PC-3 (cell line): ENCODE measurements around the gene ZMPSTE24. TPM values are rescaled to one million over a fixed set of nuclear protein-coding genes. Genes with fewer than 3 reads are reported as not detected.

Experiments used
- ATAC-seq: fragments of 200-7000 bp; cut with Tn5 transposase; 2 replicates; pipeline ENCODE4 v1.9.1; 2020; ENCODE audit warnings: mild to moderate bottlenecking, moderate library complexity
- BruUV-seq: library from RNA; stranded (reverse); fragments of 400-500 nt; replicated peaks from 2 replicates; lab custom pipeline; 2021; lab: Mats Ljungman, UMichigan
- CTCF ChIA-PET: fragments of 300-600 bp; sonication (Branson Sonifier 250); formaldehyde crosslinking; loops from one replicate; lab custom pipeline; 2022; ENCODE audit warnings: antibody characterized with exemption; lab: Charles Lee
- POLR2A ChIA-PET: fragments of 300-600 bp; sonication (Branson Sonifier 250); formaldehyde crosslinking; loops from one replicate; lab custom pipeline; 2022; ENCODE audit warnings: antibody characterized with exemption; ENCODE audit not compliant: unreplicated experiment; lab: Charles Lee
- DNase-seq: peaks from one replicate; pipeline ENCODE4 v3.0.0-alpha.2; 2015
- H2AFZ ChIP-seq: fragments of 300-600 bp; sonication (generic); 2 replicates; pipeline ENCODE4 v1.6.0; 2016; ENCODE audit warnings: antibody characterized with exemption, low read length
- H3F3A ChIP-seq: fragments of 300-600 bp; sonication (generic); one replicate; pipeline ENCODE4 v1.6.0; 2017; ENCODE audit warnings: antibody characterized with exemption, low read length, control low read depth, mild to moderate bottlenecking; ENCODE audit not compliant: unreplicated experiment
- H3K27ac ChIP-seq: fragments of 300-600 bp; sonication (generic); 2 replicates; pipeline ENCODE4 v1.5.1; 2016; ENCODE audit warnings: mild to moderate bottlenecking, low read length
- H3K27me3 ChIP-seq: fragments of 300-600 bp; sonication (generic); 2 replicates; pipeline ENCODE4 v1.6.1; 2016; ENCODE audit warnings: low read length, mixed read lengths
- H3K36me3 ChIP-seq: fragments of 300-600 bp; sonication (generic); 2 replicates; pipeline ENCODE4 v1.6.1; 2016; ENCODE audit warnings: low read depth, mixed run types, low read length, mixed read lengths
- H3K4me1 ChIP-seq: fragments of 300-600 bp; sonication (generic); 2 replicates; pipeline ENCODE4 v1.5.1; 2016; ENCODE audit warnings: low read length; ENCODE audit not compliant: insufficient read depth
- H3K4me2 ChIP-seq: fragments of 300-600 bp; sonication (generic); 2 replicates; pipeline ENCODE4 v1.6.0; 2016; ENCODE audit warnings: low read length
- H3K4me3 ChIP-seq: fragments of 300-600 bp; sonication (generic); 2 replicates; pipeline ENCODE4 v1.5.1; 2016; ENCODE audit warnings: mild to moderate bottlenecking, low read length, mixed read lengths
- H3K79me2 ChIP-seq: fragments of 300-600 bp; sonication (generic); 2 replicates; pipeline ENCODE4 v1.6.1; 2017; ENCODE audit warnings: low read length, mixed read lengths
- H3K9ac ChIP-seq: fragments of 300-600 bp; sonication (generic); 2 replicates; pipeline ENCODE4 v1.6.0; 2016; ENCODE audit warnings: mild to moderate bottlenecking, low read length
- H3K9me2 ChIP-seq: fragments of 300-600 bp; sonication (generic); replicated peaks from 2 replicates; pipeline ENCODE4 v1.6.1; 2016; ENCODE audit warnings: mixed run types, low read length, mixed read lengths
- H3K9me3 ChIP-seq: fragments of 300-600 bp; sonication (generic); 2 replicates; pipeline ENCODE4 v1.6.1; 2016; ENCODE audit warnings: low read length, mixed read lengths
- H4K20me1 ChIP-seq: fragments of 300-600 bp; sonication (generic); 2 replicates; pipeline ENCODE4 v1.6.1; 2016; ENCODE audit warnings: low read length, mixed read lengths
- EZH2 ChIP-seq: fragments of 300-600 bp; sonication (generic); IDR thresholded peaks from one replicate; pipeline ENCODE4 v1.6.1; 2017; ENCODE audit warnings: antibody characterized with exemption, mild to moderate bottlenecking, low read length; ENCODE audit not compliant: unreplicated experiment
- EZH2phosphoT487 ChIP-seq: fragments of 300-600 bp; sonication (generic); IDR thresholded peaks from 2 replicates; pipeline ENCODE4 v1.6.1; 2018; ENCODE audit warnings: mild to moderate bottlenecking, antibody characterized with exemption, low read length, borderline replicate concordance
- intact Hi-C: fragments of 100-400 bp; cut with micrococcal nuclease; formaldehyde crosslinking; loops from 2 replicates; pipeline ENCODE4 v1.9.0; 2023
- total RNA-seq: library from RNA; depleted of rRNA; stranded (reverse); fragments of >200 nt; gene quantifications from 2 replicates; pipeline ENCODE4 v1.2.3, GENCODE V29; 2014
- TF ChIP-seq, protein P1 (sequence below): fragments of 300-600 bp; sonication (generic); conservative IDR thresholded peaks from 2 replicates; pipeline ENCODE4 v1.5.1; 2017; ENCODE audit warnings: antibody characterized with exemption, low read depth, mild to moderate bottlenecking, low read length

The ZMPSTE24 gene
- total RNA-seq, 1 experiment from 2014 or later: 76.1 TPM

GRCh38 chr1:40302475-40302874, 44.4 kb downstream of the ZMPSTE24 start:
- Histone ChIP-seq H3K4me1 (peaks cover 7% of the 10 kb centered on the region; the same call in 1 of the 2 replicates), H4K20me1 (no peaks in the 10 kb centered on the region), H3K9me2 (no peaks in the 10 kb centered on the region), H3K4me3 (no peak overlapping the region), H3K4me2 (no peak overlapping the region), H3K9me3 (no peaks in the 10 kb centered on the region), H3K27ac (no peak overlapping the region), H3F3A (no peaks in the 10 kb centered on the region), H3K9ac (no peak overlapping the region), H3K27me3 (no peaks in the 10 kb centered on the region), H3K36me3 (no peaks in the 10 kb centered on the region), H2AFZ (no peak overlapping the region), H3K79me2 (no peaks in the 10 kb centered on the region)
- CTCF ChIA-PET: no interaction called here
- DNase-seq (no peak), ATAC-seq (no peak)
- intact Hi-C loops: no loop called here
- POLR2A ChIA-PET: no interaction called here
- TF ChIP-seq EZH2 (no peak), EZH2phosphoT487 (no peak)
- TF ChIP-seq, protein P1, sequence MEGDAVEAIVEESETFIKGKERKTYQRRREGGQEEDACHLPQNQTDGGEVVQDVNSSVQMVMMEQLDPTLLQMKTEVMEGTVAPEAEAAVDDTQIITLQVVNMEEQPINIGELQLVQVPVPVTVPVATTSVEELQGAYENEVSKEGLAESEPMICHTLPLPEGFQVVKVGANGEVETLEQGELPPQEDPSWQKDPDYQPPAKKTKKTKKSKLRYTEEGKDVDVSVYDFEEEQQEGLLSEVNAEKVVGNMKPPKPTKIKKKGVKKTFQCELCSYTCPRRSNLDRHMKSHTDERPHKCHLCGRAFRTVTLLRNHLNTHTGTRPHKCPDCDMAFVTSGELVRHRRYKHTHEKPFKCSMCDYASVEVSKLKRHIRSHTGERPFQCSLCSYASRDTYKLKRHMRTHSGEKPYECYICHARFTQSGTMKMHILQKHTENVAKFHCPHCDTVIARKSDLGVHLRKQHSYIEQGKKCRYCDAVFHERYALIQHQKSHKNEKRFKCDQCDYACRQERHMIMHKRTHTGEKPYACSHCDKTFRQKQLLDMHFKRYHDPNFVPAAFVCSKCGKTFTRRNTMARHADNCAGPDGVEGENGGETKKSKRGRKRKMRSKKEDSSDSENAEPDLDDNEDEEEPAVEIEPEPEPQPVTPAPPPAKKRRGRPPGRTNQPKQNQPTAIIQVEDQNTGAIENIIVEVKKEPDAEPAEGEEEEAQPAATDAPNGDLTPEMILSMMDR: no peak
- BruUV-seq: no TSS peak

- CTCF ChIA-PET: no interaction called here
- no peaks in the 10 kb centered on the region for H3K36me3 ChIP-seq
- no peak for ATAC-seq
- H3K9me3 ChIP-seq: no peaks in the 10 kb centered on the region
- no peak for DNase-seq
- H3K4me2 ChIP-seq: no peak overlapping the region
- no peak overlapping the region for H3K27ac ChIP-seq
- no peak overlapping the region for H3K9ac ChIP-seq
- TF ChIP-seq EZH2 (no peak), EZH2phosphoT487 (no peak)
- TF ChIP-seq, protein P1: no peak
- no peak overlapping the region for H3K4me3 ChIP-seq
- no peak overlapping the region for H2AFZ ChIP-seq
- H4K20me1 ChIP-seq: no peaks in the 10 kb centered on the region
- no peaks in the 10 kb centered on the region for H3K9me2 ChIP-seq
- no peaks in the 10 kb centered on the region for H3F3A ChIP-seq
- peaks cover 7% of the 10 kb centered on the region; the same call in 1 of the 2 replicates for H3K4me1 ChIP-seq
- POLR2A ChIA-PET: no interaction called here
- intact Hi-C loops: no loop called here
- no TSS peak for BruUV-seq
- H3K27me3 ChIP-seq: no peaks in the 10 kb centered on the region
- no peaks in the 10 kb centered on the region for H3K79me2 ChIP-seq
Observed at GRCh38 chr1:40303051-40303771, 45.2 kb downstream of the ZMPSTE24 start.

DNA sequence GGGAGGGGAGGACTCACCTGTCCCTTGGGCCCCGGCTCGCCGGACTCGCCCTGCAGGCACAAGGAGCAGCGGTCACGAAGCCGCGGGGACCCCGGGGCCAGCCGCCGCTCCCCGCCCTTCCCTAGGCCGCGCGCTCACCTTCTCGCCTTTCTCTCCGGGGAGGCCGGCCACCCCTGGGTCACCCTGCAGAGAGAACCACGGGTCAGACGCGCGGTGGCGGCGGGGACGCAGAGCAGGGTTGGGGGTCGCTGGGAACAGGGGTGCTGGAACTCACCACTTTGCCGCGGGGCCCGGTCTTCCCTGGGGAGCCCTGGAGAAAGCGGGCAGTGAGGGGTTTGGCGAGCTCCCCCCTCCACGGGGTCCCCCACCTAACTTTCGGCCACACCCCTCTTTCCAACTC, 45.8 kb downstream of the ZMPSTE24 start:
- H3K4me3 ChIP-seq: no peak overlapping the region
- no peaks in the 10 kb centered on the region for H4K20me1 ChIP-seq
- H2AFZ ChIP-seq: no peak overlapping the region
- no peaks in the 10 kb centered on the region for H3K27me3 ChIP-seq
- CTCF ChIA-PET: no interaction called here
- TF ChIP-seq, protein P1: no peak
- no peak for TF ChIP-seq EZH2
- TF ChIP-seq EZH2phosphoT487: no peak
- no peak for ATAC-seq
- no peak for DNase-seq
- H3K9me3 ChIP-seq: no peaks in the 10 kb centered on the region
- POLR2A ChIA-PET: no interaction called here
- no TSS peak for BruUV-seq
- peaks cover 7% of the 10 kb centered on the region; the same call in 1 of the 2 replicates for H3K4me1 ChIP-seq
- no peaks in the 10 kb centered on the region for H3K79me2 ChIP-seq
- no peaks in the 10 kb centered on the region for H3K36me3 ChIP-seq
- H3K9me2 ChIP-seq: no peaks in the 10 kb centered on the region
- H3K4me2 ChIP-seq: no peak overlapping the region
- intact Hi-C loops: loop anchor here (2.0 kb wide), 1 partner anchor 151 kb away; no protein-coding TSS in a partner anchor
- no peak overlapping the region for H3K9ac ChIP-seq
- no peaks in the 10 kb centered on the region for H3F3A ChIP-seq
- H3K27ac ChIP-seq: no peak overlapping the region
